ENCODE results near the gene PTPRE.

GRCh38 chr10:128062881-128063563 lies 156.1 kb downstream of the PTPRE start:
- no peak for TF ChIP-seq CTCF (IDR thresholded peaks at IDR 0.05; ENCODE audit: low read depth, low read length, poor library complexity, severe bottlenecking)
- no peak for TF ChIP-seq EZH2phosphoT487 (IDR thresholded peaks at IDR 0.05; ENCODE audit: borderline replicate concordance, low read length)
